Measurements from ENCODE around the gene TOE1. TPM values are rescaled to one million over a fixed set of nuclear protein-coding genes. Genes with fewer than 3 reads are reported as not detected.

The TOE1 gene
- total and polyA plus RNA-seq, 9 of the 15 experiments (the other 6 are each of a cell fraction or from before 2014, with no cell fraction given) = 32.1 to 85.7 (median 38.0) TPM

- TF ChIP-seq, protein P1, sequence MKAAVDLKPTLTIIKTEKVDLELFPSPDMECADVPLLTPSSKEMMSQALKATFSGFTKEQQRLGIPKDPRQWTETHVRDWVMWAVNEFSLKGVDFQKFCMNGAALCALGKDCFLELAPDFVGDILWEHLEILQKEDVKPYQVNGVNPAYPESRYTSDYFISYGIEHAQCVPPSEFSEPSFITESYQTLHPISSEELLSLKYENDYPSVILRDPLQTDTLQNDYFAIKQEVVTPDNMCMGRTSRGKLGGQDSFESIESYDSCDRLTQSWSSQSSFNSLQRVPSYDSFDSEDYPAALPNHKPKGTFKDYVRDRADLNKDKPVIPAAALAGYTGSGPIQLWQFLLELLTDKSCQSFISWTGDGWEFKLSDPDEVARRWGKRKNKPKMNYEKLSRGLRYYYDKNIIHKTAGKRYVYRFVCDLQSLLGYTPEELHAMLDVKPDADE (conservative IDR thresholded peaks at IDR 0.05; ENCODE audit: control insufficient read depth, low read depth, low read length) = no peak
- no peak for TF ChIP-seq ZNF354B (CRISPR knock-in tag; IDR thresholded peaks at IDR 0.05)
- no peak for TF ChIP-seq POLR2B (IDR thresholded peaks at IDR 0.05; ENCODE audit: low read depth, partially characterized antibody)
- TF ChIP-seq ZNF280B (CRISPR knock-in tag; IDR thresholded peaks at IDR 0.05) = no peak
- no peak for TF ChIP-seq XRCC4 (IDR thresholded peaks at IDR 0.05; ENCODE audit: extremely low read depth, insufficient read depth, insufficient read length)
- TF ChIP-seq, protein P2, sequence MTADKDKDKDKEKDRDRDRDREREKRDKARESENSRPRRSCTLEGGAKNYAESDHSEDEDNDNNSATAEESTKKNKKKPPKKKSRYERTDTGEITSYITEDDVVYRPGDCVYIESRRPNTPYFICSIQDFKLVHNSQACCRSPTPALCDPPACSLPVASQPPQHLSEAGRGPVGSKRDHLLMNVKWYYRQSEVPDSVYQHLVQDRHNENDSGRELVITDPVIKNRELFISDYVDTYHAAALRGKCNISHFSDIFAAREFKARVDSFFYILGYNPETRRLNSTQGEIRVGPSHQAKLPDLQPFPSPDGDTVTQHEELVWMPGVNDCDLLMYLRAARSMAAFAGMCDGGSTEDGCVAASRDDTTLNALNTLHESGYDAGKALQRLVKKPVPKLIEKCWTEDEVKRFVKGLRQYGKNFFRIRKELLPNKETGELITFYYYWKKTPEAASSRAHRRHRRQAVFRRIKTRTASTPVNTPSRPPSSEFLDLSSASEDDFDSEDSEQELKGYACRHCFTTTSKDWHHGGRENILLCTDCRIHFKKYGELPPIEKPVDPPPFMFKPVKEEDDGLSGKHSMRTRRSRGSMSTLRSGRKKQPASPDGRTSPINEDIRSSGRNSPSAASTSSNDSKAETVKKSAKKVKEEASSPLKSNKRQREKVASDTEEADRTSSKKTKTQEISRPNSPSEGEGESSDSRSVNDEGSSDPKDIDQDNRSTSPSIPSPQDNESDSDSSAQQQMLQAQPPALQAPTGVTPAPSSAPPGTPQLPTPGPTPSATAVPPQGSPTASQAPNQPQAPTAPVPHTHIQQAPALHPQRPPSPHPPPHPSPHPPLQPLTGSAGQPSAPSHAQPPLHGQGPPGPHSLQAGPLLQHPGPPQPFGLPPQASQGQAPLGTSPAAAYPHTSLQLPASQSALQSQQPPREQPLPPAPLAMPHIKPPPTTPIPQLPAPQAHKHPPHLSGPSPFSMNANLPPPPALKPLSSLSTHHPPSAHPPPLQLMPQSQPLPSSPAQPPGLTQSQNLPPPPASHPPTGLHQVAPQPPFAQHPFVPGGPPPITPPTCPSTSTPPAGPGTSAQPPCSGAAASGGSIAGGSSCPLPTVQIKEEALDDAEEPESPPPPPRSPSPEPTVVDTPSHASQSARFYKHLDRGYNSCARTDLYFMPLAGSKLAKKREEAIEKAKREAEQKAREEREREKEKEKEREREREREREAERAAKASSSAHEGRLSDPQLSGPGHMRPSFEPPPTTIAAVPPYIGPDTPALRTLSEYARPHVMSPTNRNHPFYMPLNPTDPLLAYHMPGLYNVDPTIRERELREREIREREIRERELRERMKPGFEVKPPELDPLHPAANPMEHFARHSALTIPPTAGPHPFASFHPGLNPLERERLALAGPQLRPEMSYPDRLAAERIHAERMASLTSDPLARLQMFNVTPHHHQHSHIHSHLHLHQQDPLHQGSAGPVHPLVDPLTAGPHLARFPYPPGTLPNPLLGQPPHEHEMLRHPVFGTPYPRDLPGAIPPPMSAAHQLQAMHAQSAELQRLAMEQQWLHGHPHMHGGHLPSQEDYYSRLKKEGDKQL (CRISPR knock-in tag; IDR thresholded peaks at IDR 0.05; ENCODE audit: borderline replicate concordance) = no peak
- no peak for TF ChIP-seq KAT2B (IDR thresholded peaks at IDR 0.05; ENCODE audit: low read depth, low read length)
These were observed 30.6 kb downstream of the TOE1 start (continued) for GRCh38 chr1:45370575-45370974.

Measured in K562 (cell line).